Ovary (tissue), 9 donors: ENCODE results near the gene GUCY1B1. TPM values are rescaled to one million over a fixed set of nuclear protein-coding genes. Genes with fewer than 3 reads are reported as not detected.

Experiments
- DNase-seq, 5 donors: peaks; one replicate each; pipeline ENCODE4 v3.0.0-alpha.2; 2019 to 2020
- H3K27ac ChIP-seq, 2 donors: fragments of 200-600 bp; one replicate each; pipeline versions ENCODE4 v1.5.1 to v1.8.0; 2019 to 2022
- H3K27me3 ChIP-seq: fragments of 200-600 bp; one replicate; pipeline ENCODE4 v1.8.0; 2022
- H3K36me3 ChIP-seq: fragments of 200-600 bp; sonication (generic); one replicate; pipeline ENCODE4 v1.5.1; 2019
- H3K4me1 ChIP-seq: one replicate; pipeline ENCODE4 v1.8.1; 2013; ENCODE audit warnings: mild to moderate bottlenecking, moderate library complexity; ENCODE audit not compliant: insufficient read depth
- H3K4me3 ChIP-seq: fragments of 200-600 bp; sonication (generic); one replicate; pipeline ENCODE4 v1.5.1; 2017
- H3K9me3 ChIP-seq, 2 donors: fragments of 200-600 bp in 1 of 2; sonication (generic) in 1 of 2; one replicate each; pipeline versions ENCODE4 v1.5.1 to v1.8.1; 2013 to 2019; ENCODE audit warnings: mild to moderate bottlenecking in 1 of 2, moderate library complexity in 1 of 2
- EP300 ChIP-seq: sonication (generic); formaldehyde crosslinking; IDR thresholded peaks from one replicate; pipeline ENCODE4 v1.6.1; 2017; ENCODE audit warnings: antibody characterized with exemption
- POLR2A ChIP-seq: fragments of 450-650 bp; IDR thresholded peaks from one replicate; pipeline ENCODE4 v1.6.1; 2017; ENCODE audit warnings: antibody characterized with exemption, mild to moderate bottlenecking, moderate library complexity
- WGBS, 3 donors: extraction: QIAGEN DNeasy Blood & Tissue Kit in 1 of 3; methylation state at CpG; one replicate each; pipeline versions ENCODE4 v1.1.5 to v1.1.7; 2013 to 2017; 5-methylcytosine and 5-hydroxymethylcytosine counted together
- intact Hi-C, 4 donors: fragments of 100-400 bp; cut with DNase I; formaldehyde crosslinking; loops; one replicate each; pipeline versions ENCODE4 v1.11.0 to v1.15.1; 2022 to 2023
- polyA plus RNA-seq, 2 donors: library from polyadenylated mRNA; stranded (reverse); fragments of 200-250 nt in 1 of 2; fragments of 350-450 nt in 1 of 2; fragmentation: Illumina TruSeq in 1 of 2; extraction: RNeasy Lipid Tissue Mini Kit (QIAGEN cat#74804) in 1 of 2; gene quantifications; one replicate each; pipeline ENCODE4 v1.2.3, GENCODE V29; 2013 to 2014
- total RNA-seq, 7 donors: library from RNA; depleted of rRNA in 2 of 7; stranded (reverse); fragments of >200 nt in 2 of 7; fragmentation: NEBNext Ultra II Directional in 3 of 7; extraction: Animal tissue kit (Norgen Biotek cat#: 25700) in 3 of 7; gene quantifications; one replicate each; pipeline versions ENCODE4 v1.1.0 to v1.2.4, GENCODE V29; 2016 to 2023
- TF ChIP-seq, protein P1 (sequence below), 3 donors: fragments of 450-650 bp in 2 of 3; fragments of 200-600 bp in 1 of 3; IDR thresholded peaks; one replicate each; pipeline versions ENCODE4 v1.5.1 to v1.8.0; 2016 to 2022; ENCODE audit warnings: antibody characterized with exemption in 3 of 3, mild to moderate bottlenecking in 1 of 3
- donor health status: DM: no; HTN: no; CAD: no; lungs with moderate emphysema.
- donor health status: DM: no; HTN: no; CAD: no.
- donor health status: Bipolar disorder and iron deficiency.
- donor health status: DM: yes; HTN: yes; CAD: no.
- donor health status: DM: no; HTN: no; CAD: no.
- donor health status: DM: yes; HTN: yes; CAD: no.

The GUCY1B1 gene
- total and polyA plus RNA-seq, 9 donors = 3.6 to 17.9 (median 6.2) TPM

DNA sequence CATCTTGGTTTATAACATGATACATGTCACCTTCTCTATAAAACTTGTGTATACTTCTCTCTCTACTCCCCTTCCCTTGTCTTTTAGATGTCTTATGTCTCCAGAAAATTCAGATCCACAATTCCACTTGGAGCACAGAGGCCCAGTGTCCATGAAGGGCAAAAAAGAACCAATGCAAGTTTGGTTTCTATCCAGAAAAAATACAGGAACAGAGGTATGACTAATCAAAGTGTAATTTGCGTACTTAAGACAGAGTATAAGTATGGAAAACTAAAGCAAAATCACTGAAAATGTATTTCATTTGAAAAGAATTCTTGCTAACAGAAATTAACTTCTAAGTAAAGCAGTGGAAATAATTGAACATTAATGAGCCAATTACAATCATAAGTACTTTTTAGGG, 46.2 kb downstream of the GUCY1B1 start:
- no peak overlapping the region for H3K27ac ChIP-seq
- DNase-seq = no peak
- H3K4me1 ChIP-seq = no peaks in the 10 kb centered on the region

GRCh38 chr4:155807021-155807420, 48.2 kb downstream of the GUCY1B1 start:
- Histone ChIP-seq H3K36me3 (no peaks in the 10 kb centered on the region), H3K27me3 (no peaks in the 10 kb centered on the region), H3K27ac (no peak overlapping the region), H3K4me1 (no peaks in the 10 kb centered on the region), H3K9me3 (no peaks in the 10 kb centered on the region), H3K4me3 (no peak overlapping the region)
- WGBS, 3 donors = 13 to 19% (median 18%) methylated on average over 1 of the region's 1 CpG
- DNase-seq = no peak
- intact Hi-C loops = no loop called here
- TF ChIP-seq POLR2A (no peak), EP300 (no peak)
- TF ChIP-seq, protein P1, sequence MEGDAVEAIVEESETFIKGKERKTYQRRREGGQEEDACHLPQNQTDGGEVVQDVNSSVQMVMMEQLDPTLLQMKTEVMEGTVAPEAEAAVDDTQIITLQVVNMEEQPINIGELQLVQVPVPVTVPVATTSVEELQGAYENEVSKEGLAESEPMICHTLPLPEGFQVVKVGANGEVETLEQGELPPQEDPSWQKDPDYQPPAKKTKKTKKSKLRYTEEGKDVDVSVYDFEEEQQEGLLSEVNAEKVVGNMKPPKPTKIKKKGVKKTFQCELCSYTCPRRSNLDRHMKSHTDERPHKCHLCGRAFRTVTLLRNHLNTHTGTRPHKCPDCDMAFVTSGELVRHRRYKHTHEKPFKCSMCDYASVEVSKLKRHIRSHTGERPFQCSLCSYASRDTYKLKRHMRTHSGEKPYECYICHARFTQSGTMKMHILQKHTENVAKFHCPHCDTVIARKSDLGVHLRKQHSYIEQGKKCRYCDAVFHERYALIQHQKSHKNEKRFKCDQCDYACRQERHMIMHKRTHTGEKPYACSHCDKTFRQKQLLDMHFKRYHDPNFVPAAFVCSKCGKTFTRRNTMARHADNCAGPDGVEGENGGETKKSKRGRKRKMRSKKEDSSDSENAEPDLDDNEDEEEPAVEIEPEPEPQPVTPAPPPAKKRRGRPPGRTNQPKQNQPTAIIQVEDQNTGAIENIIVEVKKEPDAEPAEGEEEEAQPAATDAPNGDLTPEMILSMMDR (IDR thresholded peaks at IDR 0.05) = no peak

More for the DNA sequence above, 46.2 kb downstream of the GUCY1B1 start:
- Histone ChIP-seq H3K27me3 (no peaks in the 10 kb centered on the region), H3K9me3 (no peaks in the 10 kb centered on the region), H3K4me3 (no peak overlapping the region), H3K36me3 (no peaks in the 10 kb centered on the region)
- no peak for TF ChIP-seq EP300
- TF ChIP-seq POLR2A = no peak
- TF ChIP-seq, protein P1 (IDR thresholded peaks at IDR 0.05) = no peak
- intact Hi-C loops = no loop called here
- WGBS, 3 donors = 89 to 95% (median 95%) methylated on average over 1 of the region's 1 CpG

DNA sequence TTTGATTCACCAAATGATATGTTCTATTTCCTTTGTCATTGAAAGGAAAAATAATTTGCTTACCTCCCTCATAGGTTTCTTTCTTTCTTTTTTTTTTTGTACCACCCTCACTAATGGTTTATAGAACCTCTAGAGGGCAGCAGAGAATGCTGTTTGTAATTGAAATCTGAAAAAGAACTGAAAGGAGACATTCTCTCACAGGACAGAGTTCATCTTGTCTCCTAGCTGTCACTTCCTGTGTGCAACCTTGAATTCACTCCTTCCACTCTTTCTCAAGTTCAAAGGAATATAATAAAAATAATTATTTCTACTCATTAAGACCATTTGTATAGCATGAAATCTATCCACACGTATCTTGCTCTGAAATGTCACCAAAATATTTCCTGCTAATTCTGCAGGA, 51.0 kb downstream of the GUCY1B1 start:
- intact Hi-C loops = loop anchor here (5.0 to 10.0 kb wide), 2 partner anchors 142 to 145 kb away; partner anchors contain the start of gene CTSO (in 4 of the 4)
- TF ChIP-seq, protein P1 (IDR thresholded peaks at IDR 0.05) = peak; percentile 15 to 54 (median 25)
- TF ChIP-seq EP300 (no peak), POLR2A (no peak)
- Histone ChIP-seq H3K9me3 (no peaks in the 10 kb centered on the region), H3K27me3 (no peaks in the 10 kb centered on the region), H3K4me1 (no peaks in the 10 kb centered on the region), H3K27ac (no peak overlapping the region), H3K36me3 (no peaks in the 10 kb centered on the region), H3K4me3 (no peak overlapping the region)
- DNase-seq = no peak
- 69 to 73% (median 73%) methylated on average over 1 of the region's 1 CpG for WGBS, 3 donors

GRCh38 chr4:155811083-155811482, 52.3 kb downstream of the GUCY1B1 start:
- WGBS, 3 donors = 82 to 89% (median 84%) methylated on average over 2 of the region's 2 CpGs
- intact Hi-C loops = loop anchor here (5.0 to 10.0 kb wide), 2 partner anchors 141 to 144 kb away; partner anchors contain the start of gene CTSO (in 4 of the 4)

More at GRCh38 chr4:155811083-155811482, 52.3 kb downstream of the GUCY1B1 start:
- no peak overlapping the region for H3K27ac ChIP-seq
- no peaks in the 10 kb centered on the region for H3K27me3 ChIP-seq
- TF ChIP-seq, protein P1 (IDR thresholded peaks at IDR 0.05) = no peak
- TF ChIP-seq POLR2A = no peak
- TF ChIP-seq EP300 = no peak
- no peaks in the 10 kb centered on the region for H3K36me3 ChIP-seq
- H3K4me1 ChIP-seq = no peaks in the 10 kb centered on the region
- DNase-seq = no peak
- no peak overlapping the region for H3K4me3 ChIP-seq
- no peaks in the 10 kb centered on the region for H3K9me3 ChIP-seq
